Mucosa of gallbladder (tissue), 1 donor: ENCODE data around the gene TUBB2B. TPM values are rescaled to one million over a fixed set of nuclear protein-coding genes. Genes with fewer than 3 reads are reported as not detected.
"Not testable (repeated sequence)": the region's sequence is repeated elsewhere in the genome, so short reads cannot be mapped to it uniquely, and the experiment has no call there.

Experiments used
- DNase-seq: peaks from one replicate; pipeline ENCODE4 v3.0.0-alpha.2; 2020; ENCODE audit warnings: low spot score
- total RNA-seq: library from RNA; stranded (reverse); gene quantifications from one replicate; pipeline ENCODE4 v1.2.1, GENCODE V29; 2021
- donor health status: DM: no; HTN: no; CAD: no.

The TUBB2B gene
- total RNA-seq, 1 donor from 2014 or later, result 24.5 TPM

DNA sequence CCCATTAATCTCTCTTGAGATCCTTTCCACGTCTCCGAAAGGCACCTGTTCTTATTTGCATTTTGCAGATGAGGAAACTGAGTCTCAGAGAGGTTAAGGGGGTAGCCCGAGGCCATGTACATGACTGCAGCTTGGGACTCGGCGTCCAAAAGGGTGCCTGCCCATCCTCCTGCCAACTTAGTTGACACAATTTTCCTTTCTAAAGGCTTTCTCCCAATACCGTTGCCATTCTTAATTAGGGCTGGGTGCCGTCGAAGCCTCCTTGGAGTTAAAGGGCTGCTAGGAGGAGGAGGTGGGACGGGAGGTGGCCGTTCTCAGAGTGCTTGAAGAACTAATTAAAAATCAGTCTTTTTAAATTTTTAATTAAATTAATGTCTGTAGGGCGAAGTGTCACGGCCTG is 30.7 kb upstream of the TUBB2B start:
- no peak for DNase-seq

DNA sequence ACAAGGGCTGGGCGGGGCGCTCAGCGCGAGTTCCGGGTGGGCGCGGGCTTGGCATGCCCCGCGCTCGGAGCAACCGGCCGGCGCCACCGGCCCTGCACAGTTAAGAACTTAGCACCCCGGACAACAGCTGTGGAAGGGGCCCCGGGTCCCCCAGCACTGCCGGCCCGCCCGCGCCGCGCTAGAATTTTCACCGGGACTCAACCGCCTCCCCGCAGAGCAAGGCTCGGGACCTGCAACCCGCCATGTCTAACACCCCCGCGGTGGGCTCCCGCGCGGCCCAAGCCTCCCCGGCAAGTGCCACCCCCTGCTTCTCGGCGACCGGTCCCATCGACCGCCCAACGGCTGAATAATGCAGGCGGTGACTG is 26.1 kb upstream of the TUBB2B start:
- no peak for DNase-seq

GRCh38 chr6:3252861-3253596 is 25.6 kb upstream of the TUBB2B start:
- no peak for DNase-seq

GRCh38 chr6:3252369-3252768 is 24.9 kb upstream of the TUBB2B start:
- no peak for DNase-seq

DNA sequence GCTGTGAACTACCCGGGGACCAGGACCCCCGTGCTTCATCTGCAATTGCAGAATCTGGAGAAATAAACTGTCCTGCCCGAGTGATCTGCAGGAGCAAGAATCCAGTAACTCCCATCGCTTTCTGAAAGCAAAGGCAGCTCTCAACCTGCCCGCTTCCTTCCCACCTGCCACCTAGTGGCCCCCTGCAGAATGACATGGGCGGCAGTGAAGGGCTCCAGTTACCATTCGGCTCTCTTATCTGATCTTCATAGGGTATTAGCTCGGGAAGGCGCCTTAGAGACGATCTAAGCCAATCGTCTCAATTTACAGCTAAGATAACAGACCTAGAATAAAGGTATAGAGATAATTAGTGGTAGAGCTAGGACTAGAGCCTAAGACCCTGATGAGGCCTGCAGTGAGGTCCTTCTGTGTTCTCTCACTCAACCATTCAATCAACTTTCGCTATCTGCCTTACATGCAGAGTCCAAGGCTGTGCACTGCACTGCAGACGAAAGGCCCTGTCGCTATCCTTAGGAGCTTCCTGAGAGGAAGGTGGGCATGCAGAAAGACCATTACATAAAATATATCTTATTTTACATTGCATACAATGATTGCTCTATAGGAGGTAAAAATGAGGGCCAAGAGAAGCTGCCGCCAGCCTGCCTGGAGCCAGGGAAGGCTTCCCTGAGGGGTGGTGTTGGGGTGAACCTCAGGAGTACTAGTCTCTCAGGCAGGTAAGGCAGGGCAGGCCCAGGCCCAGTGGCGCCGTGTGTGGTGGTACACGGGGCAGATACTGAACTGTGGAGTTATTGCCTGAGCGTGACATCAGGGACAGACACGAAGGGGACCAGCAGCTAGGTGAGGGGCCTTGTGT is 24.2 kb upstream of the TUBB2B start:
- peak; percentile 84 for DNase-seq

DNA sequence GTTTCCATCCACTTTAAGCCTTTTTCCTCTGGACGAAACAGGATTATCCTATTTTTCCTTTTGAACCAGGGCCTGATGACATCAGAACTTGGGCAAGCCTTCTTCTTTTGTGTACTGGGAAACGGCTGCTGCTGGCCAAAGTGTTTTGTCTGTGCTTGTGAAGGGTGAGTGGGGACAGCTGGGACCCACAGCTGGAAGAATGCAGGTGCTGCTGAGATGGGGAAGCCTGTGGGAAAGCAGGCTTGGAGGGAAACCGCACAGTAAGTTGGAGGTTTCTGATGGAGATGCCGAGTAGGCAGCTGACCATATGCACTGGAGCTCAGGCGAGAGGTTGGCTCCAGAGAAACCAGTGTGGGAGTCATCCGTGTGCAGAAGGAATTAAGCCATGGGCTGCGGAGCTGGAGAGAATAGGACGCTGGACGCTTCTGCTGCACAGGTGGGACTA is 22.8 kb upstream of the TUBB2B start:
- DNase-seq, result no peak

DNA sequence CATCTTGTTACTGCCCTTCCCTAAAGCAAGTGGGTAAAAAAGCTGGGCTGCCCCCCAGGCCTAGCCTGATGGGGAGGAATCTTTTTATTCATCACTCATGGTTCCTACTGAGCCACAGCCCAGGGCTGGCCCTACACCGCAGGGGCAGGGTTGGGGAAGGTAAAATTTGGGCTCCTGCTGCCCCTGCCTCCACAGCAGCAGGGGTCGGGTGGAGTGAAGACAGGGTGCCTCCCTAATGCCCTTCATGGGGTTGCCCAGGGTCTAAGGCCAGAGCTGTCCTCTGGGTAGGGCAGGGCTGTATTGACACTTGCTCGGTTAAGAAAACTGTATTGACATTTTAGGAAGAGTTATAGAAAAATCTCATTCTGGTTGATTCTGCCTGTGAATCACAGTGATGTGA is 22.4 kb upstream of the TUBB2B start:
- DNase-seq, result no peak

GRCh38 chr6:3247255-3248146 is 20.0 kb upstream of the TUBB2B start:
- peak; percentile 66 for DNase-seq

- DNase-seq, result no peak
Measured at GRCh38 chr6:3245216-3245615, 17.8 kb upstream of the TUBB2B start.

DNA sequence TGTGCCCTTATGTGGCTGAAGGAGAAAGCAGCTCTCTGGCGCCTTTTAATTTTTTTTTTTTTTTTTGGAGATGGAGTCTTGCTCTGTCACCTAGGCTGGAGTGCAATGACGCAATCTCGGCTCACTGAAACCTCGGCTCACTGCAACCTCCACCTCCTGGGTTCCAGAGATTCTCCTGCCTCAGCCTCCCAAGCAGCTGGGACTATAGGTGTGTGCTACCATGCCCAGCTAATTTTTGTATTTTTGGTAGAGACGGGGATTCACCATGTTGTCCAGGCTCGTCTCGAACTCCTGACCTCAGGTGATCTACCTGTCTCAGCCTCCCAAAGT is 17.3 kb upstream of the TUBB2B start:
- DNase-seq, result not testable (repeated sequence)

- no peak for DNase-seq
Measured at GRCh38 chr6:3244003-3244831, 16.8 kb upstream of the TUBB2B start.

DNA sequence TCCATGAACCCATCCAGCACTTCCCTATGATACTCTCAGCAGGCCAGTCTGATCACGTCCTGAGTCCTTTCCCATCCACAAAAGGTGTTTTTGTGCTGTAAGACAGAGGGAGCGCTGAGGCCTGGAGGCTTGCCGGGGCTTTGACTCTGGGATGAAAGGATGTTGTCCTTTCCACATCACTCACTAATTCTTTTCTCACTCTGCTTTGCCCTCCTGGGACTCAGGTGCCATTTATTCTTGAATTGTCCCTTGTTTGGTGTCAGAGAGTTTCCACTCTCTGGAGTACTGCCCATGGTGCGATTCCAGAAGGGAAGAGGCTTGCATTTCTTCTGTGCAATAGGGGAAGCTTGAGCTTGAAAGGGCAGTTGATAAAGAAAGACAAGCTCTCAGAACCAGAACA is 15.3 kb upstream of the TUBB2B start:
- no peak for DNase-seq

GRCh38 chr6:3241745-3242144 is 14.3 kb upstream of the TUBB2B start:
- DNase-seq, result not testable (repeated sequence)

GRCh38 chr6:3240595-3240994 is 13.1 kb upstream of the TUBB2B start:
- DNase-seq, result no peak

DNA sequence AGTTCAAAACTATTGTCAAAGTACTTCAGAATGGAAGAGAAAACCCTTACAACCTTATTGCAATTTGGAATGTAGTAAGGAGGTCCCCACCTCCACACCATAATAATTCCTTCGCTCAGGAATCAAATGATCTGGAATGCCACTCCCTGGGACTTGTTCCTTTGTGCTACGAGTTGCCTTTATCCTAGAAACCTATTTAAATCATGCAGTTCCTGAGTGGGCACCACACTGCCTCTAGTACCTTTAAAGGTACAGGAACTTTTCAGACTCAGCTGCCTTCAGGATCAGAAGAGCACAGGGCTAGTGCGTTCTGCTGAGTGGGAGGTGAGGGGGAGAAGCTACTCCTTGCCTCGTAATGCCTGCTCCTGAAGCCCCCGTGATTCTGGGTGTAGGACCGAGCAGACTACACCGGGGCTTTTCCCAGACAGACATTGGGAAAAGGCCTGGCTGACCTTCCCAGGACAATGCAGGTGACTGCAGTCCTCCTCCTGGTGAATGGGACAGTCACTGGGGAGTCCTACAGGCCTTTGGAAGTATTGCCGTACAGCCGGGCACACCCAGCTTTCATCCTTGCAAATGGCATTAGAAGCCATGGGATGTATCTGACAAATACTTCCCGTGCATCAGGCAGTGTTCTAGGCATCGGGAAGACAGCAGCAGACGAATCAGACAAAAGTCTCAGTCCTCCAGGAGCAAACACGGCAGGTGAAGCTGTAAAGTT is 11.8 kb upstream of the TUBB2B start:
- no peak for DNase-seq

- DNase-seq, result no peak
Measured at GRCh38 chr6:3237761-3238662, 10.6 kb upstream of the TUBB2B start.

DNA sequence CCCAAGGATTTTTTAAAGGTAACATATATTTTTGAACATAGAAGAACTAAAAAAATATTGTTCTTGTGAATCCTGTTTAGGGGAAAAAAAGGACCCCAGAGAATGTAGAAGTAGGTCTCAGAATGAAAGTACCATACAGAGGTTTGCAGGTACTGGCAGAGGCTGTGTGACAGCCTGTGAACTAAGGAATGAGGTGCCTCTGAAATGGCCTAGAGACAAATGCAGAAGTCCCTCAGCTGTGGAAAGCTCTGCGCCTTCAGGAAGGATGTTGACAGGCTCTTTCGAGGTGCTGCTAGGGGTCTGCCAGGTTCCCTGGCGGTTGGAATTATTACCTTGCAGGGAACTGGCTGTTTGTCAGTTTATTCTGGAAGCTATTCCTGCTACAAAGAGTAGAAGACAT is 8.6 kb upstream of the TUBB2B start:
- no peak for DNase-seq

GRCh38 chr6:3235486-3235885 is 8.0 kb upstream of the TUBB2B start:
- no peak for DNase-seq

DNA sequence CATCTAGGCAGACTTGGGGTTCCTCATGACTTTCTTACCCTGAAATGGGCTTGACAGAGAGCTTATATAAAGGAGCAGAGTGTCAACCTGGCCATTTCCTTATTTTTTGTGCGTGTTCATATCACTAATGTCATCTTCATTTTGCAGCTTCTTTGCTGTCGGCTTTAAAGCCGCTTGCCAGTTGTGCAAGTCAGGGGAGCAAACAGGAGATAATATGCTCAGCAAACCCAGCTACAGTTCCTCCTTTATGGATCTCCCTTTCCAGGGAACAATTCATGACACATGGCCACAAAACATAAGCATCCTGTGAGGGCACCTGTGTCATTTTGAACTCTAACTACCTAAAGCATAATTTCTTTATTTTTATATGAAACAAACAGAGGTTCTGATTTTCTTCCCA is 6.5 kb upstream of the TUBB2B start:
- no peak for DNase-seq

- DNase-seq, result no peak
Measured at GRCh38 chr6:3233321-3233720, 5.9 kb upstream of the TUBB2B start.
